Rectal smooth muscle tissue (tissue), 1 donor: ENCODE results near the gene ACTA2.

Experiments
- H3K27ac ChIP-seq: one replicate; pipeline ENCODE4 v1.7.0; 2013; ENCODE audit warnings: low read depth, low read length, inconsistent platforms
- H3K27me3 ChIP-seq: one replicate; pipeline ENCODE4 v1.7.0; 2013; ENCODE audit warnings: low read length; ENCODE audit not compliant: control insufficient read depth, insufficient read depth
- H3K36me3 ChIP-seq: one replicate; pipeline ENCODE4 v1.7.0; 2013; ENCODE audit warnings: low read length; ENCODE audit not compliant: control insufficient read depth, insufficient read depth
- H3K4me1 ChIP-seq: one replicate; pipeline ENCODE4 v1.7.0; 2013; ENCODE audit warnings: low read length; ENCODE audit not compliant: control insufficient read depth, insufficient read depth
- H3K4me3 ChIP-seq: one replicate; pipeline ENCODE4 v1.7.0; 2013; ENCODE audit warnings: low read length
- H3K9ac ChIP-seq: one replicate; pipeline ENCODE4 v1.7.0; 2013; ENCODE audit warnings: low read length

The ACTA2 gene

GRCh38 chr10:88989824-88990383 lies 37.3 kb upstream of the ACTA2 start:
- Histone ChIP-seq H3K36me3 (no peaks in the 10 kb centered on the region), H3K27me3 (no peaks in the 10 kb centered on the region), H3K9ac (peak overlapping the region; percentile 80), H3K4me1 (peaks cover 11% of the 10 kb centered on the region), H3K27ac (peak overlapping the region; percentile 93), H3K4me3 (peak overlapping the region; percentile 98)

- Histone ChIP-seq H3K27ac (peak overlapping the region; percentile 93), H3K9ac (no peak overlapping the region), H3K4me1 (peaks cover 11% of the 10 kb centered on the region), H3K36me3 (no peaks in the 10 kb centered on the region), H3K4me3 (peak overlapping the region; percentile 98), H3K27me3 (no peaks in the 10 kb centered on the region)
Observed at GRCh38 chr10:88989423-88989822, 36.9 kb upstream of the ACTA2 start.

GRCh38 chr10:88987840-88988239 lies 35.3 kb upstream of the ACTA2 start:
- Histone ChIP-seq H3K4me1 (peaks cover 22% of the 10 kb centered on the region), H3K9ac (no peak overlapping the region), H3K4me3 (no peak overlapping the region), H3K27ac (no peak overlapping the region), H3K27me3 (no peaks in the 10 kb centered on the region), H3K36me3 (no peaks in the 10 kb centered on the region)

GRCh38 chr10:88987243-88987725 lies 34.7 kb upstream of the ACTA2 start:
- no peak overlapping the region for H3K9ac ChIP-seq
- no peaks in the 10 kb centered on the region for H3K36me3 ChIP-seq
- no peak overlapping the region for H3K27ac ChIP-seq
- H3K4me1 ChIP-seq, result peaks cover 20% of the 10 kb centered on the region
- H3K4me3 ChIP-seq, result no peak overlapping the region
- H3K27me3 ChIP-seq, result no peaks in the 10 kb centered on the region

DNA sequence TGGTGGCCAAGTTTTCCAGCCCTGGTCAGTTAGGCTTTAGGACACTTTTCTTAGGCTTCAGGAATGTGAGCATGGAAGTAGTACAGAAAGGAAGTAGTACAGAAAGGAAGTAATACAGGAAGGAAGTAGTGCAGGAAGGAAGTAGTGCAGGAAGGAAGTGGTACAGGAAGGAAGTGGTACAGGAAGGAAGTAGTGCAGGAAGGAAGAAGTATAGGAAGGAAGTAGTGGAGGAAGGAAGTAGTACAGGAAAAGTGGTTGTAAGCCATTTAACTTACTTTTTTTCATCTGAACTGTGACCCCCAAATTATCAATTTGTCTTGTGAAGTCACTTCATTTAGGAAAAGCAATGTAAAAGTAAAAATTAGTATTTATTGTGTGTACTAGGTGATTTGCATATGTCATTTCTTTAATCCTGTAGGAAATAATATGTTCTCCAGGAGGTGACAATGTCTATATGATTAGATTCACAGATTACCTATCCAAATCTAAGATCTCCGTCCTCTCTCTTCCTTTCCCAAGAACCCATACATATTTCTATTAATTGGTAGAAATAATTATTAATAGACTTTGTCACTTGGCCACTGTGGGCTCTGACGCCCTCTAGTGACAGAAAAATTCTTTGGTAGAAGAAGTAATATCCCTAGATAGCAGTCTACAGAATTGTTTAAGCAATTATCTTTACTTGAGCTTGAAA lies 34.1 kb upstream of the ACTA2 start:
- Histone ChIP-seq H3K27ac (peak overlapping the region; percentile 56), H3K4me1 (peaks cover 22% of the 10 kb centered on the region)

GRCh38 chr10:88984525-88984924 lies 32.0 kb upstream of the ACTA2 start:
- H3K27ac ChIP-seq, result peak overlapping the region; percentile 62
- H3K4me1 ChIP-seq, result peaks cover 35% of the 10 kb centered on the region
- H3K36me3 ChIP-seq, result no peaks in the 10 kb centered on the region
- H3K9ac ChIP-seq, result no peak overlapping the region
- H3K27me3 ChIP-seq, result no peaks in the 10 kb centered on the region
- H3K4me3 ChIP-seq, result no peak overlapping the region

More for the DNA sequence above, 34.1 kb upstream of the ACTA2 start:
- no peak overlapping the region for H3K4me3 ChIP-seq
- H3K36me3 ChIP-seq, result no peaks in the 10 kb centered on the region
- H3K9ac ChIP-seq, result no peak overlapping the region
- H3K27me3 ChIP-seq, result no peaks in the 10 kb centered on the region

DNA sequence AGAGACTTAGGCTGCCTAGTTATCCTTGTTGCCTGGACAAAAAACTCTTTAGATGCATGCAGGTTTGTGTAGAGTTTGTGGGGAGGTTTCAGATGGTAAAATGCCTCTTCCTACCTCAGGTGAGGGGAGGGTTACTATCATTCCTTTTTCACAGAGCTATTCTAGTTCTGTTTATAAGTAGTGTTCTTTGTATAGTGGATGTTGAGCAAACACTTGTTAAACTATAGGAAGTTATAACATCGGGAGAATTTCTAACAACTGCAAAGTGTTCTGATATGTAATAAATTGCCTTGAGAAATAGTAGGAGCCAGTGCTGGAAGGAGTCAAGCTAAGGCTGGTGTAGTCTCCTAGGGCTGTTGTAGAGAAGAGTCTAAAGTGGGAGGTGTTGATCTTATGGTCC lies 31.4 kb upstream of the ACTA2 start:
- no peaks in the 10 kb centered on the region for H3K36me3 ChIP-seq
- H3K27ac ChIP-seq, result peak overlapping the region; percentile 62
- no peaks in the 10 kb centered on the region for H3K27me3 ChIP-seq
- H3K4me3 ChIP-seq, result no peak overlapping the region
- H3K4me1 ChIP-seq, result peaks cover 41% of the 10 kb centered on the region
- no peak overlapping the region for H3K9ac ChIP-seq

DNA sequence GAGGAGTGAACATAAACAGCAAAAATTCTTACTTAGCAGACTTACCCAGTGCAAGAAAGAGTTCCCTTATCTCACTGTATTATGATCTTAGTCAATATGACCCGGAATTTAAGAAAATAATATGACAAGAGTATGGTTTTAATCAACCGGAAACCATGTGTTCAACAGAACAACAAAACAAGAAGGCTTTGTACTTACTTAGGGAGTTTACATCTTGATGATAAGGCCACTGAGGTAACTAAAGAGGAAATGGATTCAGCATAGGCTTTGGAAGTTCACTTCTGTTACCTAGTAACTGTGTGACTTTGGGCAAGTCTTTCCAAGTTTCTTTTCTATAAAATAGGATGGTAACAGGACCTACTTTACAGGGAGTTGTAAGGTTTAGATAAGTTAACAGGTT lies 30.6 kb upstream of the ACTA2 start:
- H3K36me3 ChIP-seq, result no peaks in the 10 kb centered on the region
- H3K4me3 ChIP-seq, result no peak overlapping the region
- H3K4me1 ChIP-seq, result peaks cover 46% of the 10 kb centered on the region
- no peaks in the 10 kb centered on the region for H3K27me3 ChIP-seq
- peak overlapping the region; percentile 71 for H3K27ac ChIP-seq
- H3K9ac ChIP-seq, result no peak overlapping the region

- Histone ChIP-seq H3K4me3 (no peak overlapping the region), H3K4me1 (peaks cover 46% of the 10 kb centered on the region), H3K9ac (no peak overlapping the region), H3K36me3 (no peaks in the 10 kb centered on the region), H3K27me3 (no peaks in the 10 kb centered on the region), H3K27ac (peak overlapping the region; percentile 71)
Observed at GRCh38 chr10:88982366-88982765, 29.8 kb upstream of the ACTA2 start.

DNA sequence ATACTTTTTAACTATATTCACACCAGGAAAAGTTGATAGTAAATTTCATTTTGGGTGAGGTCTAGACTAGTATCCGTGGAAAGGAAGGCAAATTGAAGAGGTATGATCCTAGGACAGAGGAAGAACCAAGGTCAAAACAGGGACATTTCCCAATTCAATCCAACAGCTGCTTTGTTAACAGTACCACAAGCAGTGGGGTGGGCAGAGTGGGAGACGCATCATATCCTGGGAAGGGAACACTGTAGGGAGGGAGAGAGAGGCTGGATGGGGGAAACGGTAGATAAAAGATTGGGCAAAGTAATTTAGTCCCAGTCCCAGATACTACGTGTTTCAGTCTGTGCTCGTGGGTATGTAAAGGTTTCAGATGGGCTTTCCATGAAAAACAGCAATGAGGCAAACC lies 28.9 kb upstream of the ACTA2 start:
- Histone ChIP-seq H3K9ac (no peak overlapping the region), H3K27me3 (no peaks in the 10 kb centered on the region), H3K4me3 (no peak overlapping the region), H3K4me1 (peaks cover 41% of the 10 kb centered on the region), H3K36me3 (no peaks in the 10 kb centered on the region), H3K27ac (peak overlapping the region; percentile 71)

GRCh38 chr10:88980800-88981199 lies 28.2 kb upstream of the ACTA2 start:
- H3K27ac ChIP-seq, result peak overlapping the region; percentile 71
- no peaks in the 10 kb centered on the region for H3K27me3 ChIP-seq
- peaks cover 38% of the 10 kb centered on the region for H3K4me1 ChIP-seq
- no peak overlapping the region for H3K4me3 ChIP-seq
- H3K36me3 ChIP-seq, result no peaks in the 10 kb centered on the region
- H3K9ac ChIP-seq, result no peak overlapping the region

GRCh38 chr10:88980247-88980646 lies 27.7 kb upstream of the ACTA2 start:
- no peak overlapping the region for H3K9ac ChIP-seq
- peak overlapping the region; percentile 71 for H3K27ac ChIP-seq
- peaks cover 44% of the 10 kb centered on the region for H3K4me1 ChIP-seq

DNA sequence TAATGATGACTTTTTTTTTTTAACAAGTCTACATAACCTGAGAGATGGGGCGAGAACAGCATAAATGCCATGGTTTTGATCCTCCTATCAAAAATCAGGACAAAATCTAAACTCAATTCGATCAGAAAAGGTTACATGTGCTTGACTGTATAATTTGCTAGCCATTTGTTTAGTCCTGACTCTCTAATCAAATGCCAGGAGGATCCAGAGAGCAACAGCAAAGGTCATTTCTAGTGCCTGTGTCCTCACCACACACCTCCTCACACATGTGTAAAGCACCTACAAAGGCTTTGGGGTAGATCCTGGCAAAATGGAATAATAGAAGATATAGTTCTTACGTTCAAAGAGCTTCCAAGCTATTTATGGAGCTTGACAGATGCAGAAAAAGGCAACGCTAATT lies 27.0 kb upstream of the ACTA2 start:
- peak overlapping the region; percentile 71 for H3K27ac ChIP-seq
- no peak overlapping the region for H3K4me3 ChIP-seq
- no peaks in the 10 kb centered on the region for H3K36me3 ChIP-seq
- peaks cover 46% of the 10 kb centered on the region for H3K4me1 ChIP-seq
- H3K9ac ChIP-seq, result no peak overlapping the region
- H3K27me3 ChIP-seq, result no peaks in the 10 kb centered on the region

More at GRCh38 chr10:88980247-88980646, 27.7 kb upstream of the ACTA2 start:
- H3K36me3 ChIP-seq, result no peaks in the 10 kb centered on the region
- no peaks in the 10 kb centered on the region for H3K27me3 ChIP-seq
- H3K4me3 ChIP-seq, result no peak overlapping the region
